NT2/D1 (cell line): Measurements from ENCODE around the gene RSRC1.
"Not testable (repeated sequence)": the region's sequence is repeated elsewhere in the genome, so short reads cannot be mapped to it uniquely, and the experiment has no call there.

Source experiments
- DNase-seq: peaks from one replicate; pipeline ENCODE4 v3.0.0-alpha.2; 2011; ENCODE audit warnings: low read depth, low spot score
- H3K27me3 ChIP-seq: 2 replicates; pipeline ENCODE4 v1.6.0; 2011; ENCODE audit warnings: mild to moderate bottlenecking; ENCODE audit not compliant: insufficient read length, insufficient read depth
- H3K36me3 ChIP-seq: 2 replicates; pipeline ENCODE4 v1.6.1; 2011; ENCODE audit warnings: mild to moderate bottlenecking, low read length, mixed read lengths; ENCODE audit not compliant: insufficient read depth, insufficient read length
- H3K4me1 ChIP-seq: 2 replicates; pipeline ENCODE4 v1.5.1; 2011; ENCODE audit not compliant: insufficient read depth, insufficient read length
- H3K4me3 ChIP-seq: 2 replicates; pipeline ENCODE4 v1.5.1; 2011; ENCODE audit warnings: low read depth; ENCODE audit not compliant: insufficient read length
- H3K9ac ChIP-seq: 2 replicates; pipeline ENCODE4 v1.6.0; 2011; ENCODE audit warnings: low read depth; ENCODE audit not compliant: insufficient read length
- H3K9me3 ChIP-seq: 2 replicates; pipeline ENCODE4 v1.5.1; 2011; ENCODE audit warnings: mild to moderate bottlenecking, low read length; ENCODE audit not compliant: insufficient read depth
- SUZ12 ChIP-seq: IDR thresholded peaks from 2 replicates; pipeline ENCODE4 v1.6.1; 2011; ENCODE audit not compliant: insufficient read length, insufficient read depth; ENCODE audit errors: extremely low read depth
- YY1 ChIP-seq: IDR thresholded peaks from 2 replicates; pipeline ENCODE4 v1.6.1; 2011; ENCODE audit not compliant: insufficient read length, insufficient read depth
- ZNF274 ChIP-seq: IDR thresholded peaks from 2 replicates; pipeline ENCODE4 v1.6.1; 2011; ENCODE audit warnings: mild to moderate bottlenecking, low read depth, low read length

RSRC1 gene, protein sequence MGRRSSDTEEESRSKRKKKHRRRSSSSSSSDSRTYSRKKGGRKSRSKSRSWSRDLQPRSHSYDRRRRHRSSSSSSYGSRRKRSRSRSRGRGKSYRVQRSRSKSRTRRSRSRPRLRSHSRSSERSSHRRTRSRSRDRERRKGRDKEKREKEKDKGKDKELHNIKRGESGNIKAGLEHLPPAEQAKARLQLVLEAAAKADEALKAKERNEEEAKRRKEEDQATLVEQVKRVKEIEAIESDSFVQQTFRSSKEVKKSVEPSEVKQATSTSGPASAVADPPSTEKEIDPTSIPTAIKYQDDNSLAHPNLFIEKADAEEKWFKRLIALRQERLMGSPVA

DNA sequence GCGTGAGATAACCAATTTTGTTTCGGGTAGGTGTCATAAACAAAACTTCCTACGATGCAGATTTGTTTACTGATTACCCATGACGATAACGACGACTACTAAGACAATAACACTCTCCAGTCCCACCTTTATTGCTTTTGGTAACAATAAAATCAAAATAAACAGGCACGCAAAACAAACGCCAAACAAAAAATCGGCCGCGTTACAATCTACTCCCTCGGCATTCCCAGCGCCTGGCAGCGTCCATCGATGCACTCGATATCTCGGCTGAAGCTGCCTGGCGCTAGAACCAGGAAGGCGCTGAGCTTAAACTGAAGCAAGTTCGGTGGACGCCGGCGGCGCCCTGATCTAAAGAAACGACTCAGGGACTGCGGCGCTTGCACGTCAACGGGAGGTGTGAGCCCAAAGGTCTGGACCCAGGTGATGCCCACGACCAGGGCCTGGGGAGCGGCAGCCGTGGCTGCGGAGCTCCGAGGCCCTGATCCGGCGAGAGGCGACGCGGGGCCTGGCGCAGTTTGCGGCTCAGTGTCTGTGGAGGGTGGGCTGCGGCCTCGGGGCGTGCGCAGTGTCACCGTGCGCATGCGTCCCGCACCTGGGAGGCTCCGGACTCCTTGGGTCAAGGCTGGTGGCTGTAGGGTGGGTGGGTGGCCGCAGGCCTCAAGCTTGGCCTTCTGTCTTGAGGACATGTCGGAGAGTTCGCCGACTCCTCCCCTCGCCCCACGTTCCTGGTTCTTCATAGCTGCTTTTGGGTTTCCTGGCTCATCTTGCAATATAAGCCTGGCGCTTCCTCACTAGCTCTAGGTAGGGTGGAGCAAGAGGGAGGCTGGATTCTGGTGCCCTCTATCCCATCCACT, at the start of gene RSRC1:
Gene RSRC1 (plus strand): TSS at position 286 of the 854 bp plus-strand sequence. CDS start 12,016 bp downstream, outside the sequence.
- H3K9ac ChIP-seq = peak within 1 kb of the TSS; percentile 95
- H3K9me3 ChIP-seq = no peaks in the 10 kb centered on the region; the same call in 1 of the 2 replicates
- H3K36me3 ChIP-seq = no peaks in the 10 kb centered on the region
- TF ChIP-seq ZNF274 (no peak), SUZ12 (no peak), YY1 (peak; percentile 25)
- DNase-seq = peak; percentile 81
- H3K4me1 ChIP-seq = peaks cover 2% of the 10 kb centered on the region
- H3K27me3 ChIP-seq = peaks cover 45% of the 10 kb centered on the region
- peak within 1 kb of the TSS; percentile 78 for H3K4me3 ChIP-seq

DNA sequence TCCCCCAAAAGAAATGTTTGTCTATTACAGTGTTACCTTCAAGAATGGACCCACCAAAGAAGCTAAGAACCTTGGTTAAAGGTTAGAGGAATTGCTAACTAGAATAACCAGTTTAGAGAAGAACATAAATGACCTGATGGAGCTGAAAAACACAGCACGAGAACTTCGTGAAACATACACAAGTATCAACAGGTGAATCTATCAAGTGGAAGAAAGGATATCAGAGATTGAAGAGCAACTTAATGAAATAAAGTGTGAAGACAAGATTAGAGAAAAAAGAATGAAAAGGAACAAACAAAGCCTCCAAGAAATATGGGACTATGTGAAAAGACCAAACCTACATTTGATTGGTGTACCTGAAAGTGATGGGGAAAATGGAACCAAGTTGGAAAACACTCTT, 44.3 kb upstream of the RSRC1 start:
- not testable (repeated sequence) for H3K4me1 ChIP-seq, H3K9me3 ChIP-seq

DNA sequence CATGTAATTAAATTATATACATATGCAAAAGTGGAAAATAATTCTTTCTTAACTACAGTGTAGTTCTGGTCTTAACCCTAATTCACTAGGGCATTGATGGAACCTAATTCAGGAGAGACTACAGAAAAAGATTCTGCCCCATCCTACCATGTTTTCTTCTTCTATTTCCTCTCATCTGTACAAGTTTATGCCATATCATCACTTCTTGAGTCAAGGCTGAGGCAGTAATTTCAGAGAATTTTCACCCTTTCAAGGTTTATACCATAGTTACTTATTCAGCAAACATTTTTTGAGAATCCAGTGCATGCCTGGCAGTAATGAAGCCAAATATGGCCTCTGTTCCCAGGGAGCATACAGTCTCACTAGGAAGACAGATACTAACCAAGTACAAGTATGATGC, 37.1 kb upstream of the RSRC1 start:
- no peaks in the 10 kb centered on the region for H3K36me3 ChIP-seq
- H3K4me1 ChIP-seq = no peaks in the 10 kb centered on the region
- no peaks in the 10 kb centered on the region for H3K9me3 ChIP-seq
- no peak overlapping the region for H3K4me3 ChIP-seq
- no peaks in the 10 kb centered on the region for H3K27me3 ChIP-seq
- no peak overlapping the region for H3K9ac ChIP-seq
- TF ChIP-seq YY1 (no peak), SUZ12 (no peak), ZNF274 (no peak)
- no peak for DNase-seq

More for the DNA sequence above, 44.3 kb upstream of the RSRC1 start:
- not testable (repeated sequence) for H3K36me3 ChIP-seq, H3K27me3 ChIP-seq, H3K4me3 ChIP-seq, H3K9ac ChIP-seq, DNase-seq

DNA sequence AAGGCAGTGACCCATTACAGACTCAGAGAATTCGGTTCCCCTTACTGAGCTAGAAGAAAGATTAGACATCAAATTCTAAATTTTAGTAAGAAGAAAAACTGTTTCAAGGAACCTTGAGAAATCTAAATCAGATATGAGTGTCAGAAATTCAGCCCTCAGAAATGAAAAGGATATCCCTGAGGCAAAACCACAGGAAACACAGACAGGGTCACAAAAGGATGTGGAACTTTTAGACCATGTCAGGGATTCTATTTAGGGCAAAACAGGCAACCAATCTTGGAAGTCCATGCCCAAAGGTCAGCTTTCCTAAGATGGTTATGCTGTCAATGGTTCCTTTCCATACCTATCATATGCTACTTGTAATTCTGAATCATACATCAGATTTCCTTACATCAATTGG, 35.3 kb upstream of the RSRC1 start:
- TF ChIP-seq ZNF274 (no peak), YY1 (no peak), SUZ12 (no peak)
- H3K27me3 ChIP-seq = no peaks in the 10 kb centered on the region
- no peaks in the 10 kb centered on the region for H3K9me3 ChIP-seq
- no peaks in the 10 kb centered on the region for H3K4me1 ChIP-seq
- DNase-seq = no peak
- H3K4me3 ChIP-seq = no peak overlapping the region
- no peaks in the 10 kb centered on the region for H3K36me3 ChIP-seq
- no peak overlapping the region for H3K9ac ChIP-seq

DNA sequence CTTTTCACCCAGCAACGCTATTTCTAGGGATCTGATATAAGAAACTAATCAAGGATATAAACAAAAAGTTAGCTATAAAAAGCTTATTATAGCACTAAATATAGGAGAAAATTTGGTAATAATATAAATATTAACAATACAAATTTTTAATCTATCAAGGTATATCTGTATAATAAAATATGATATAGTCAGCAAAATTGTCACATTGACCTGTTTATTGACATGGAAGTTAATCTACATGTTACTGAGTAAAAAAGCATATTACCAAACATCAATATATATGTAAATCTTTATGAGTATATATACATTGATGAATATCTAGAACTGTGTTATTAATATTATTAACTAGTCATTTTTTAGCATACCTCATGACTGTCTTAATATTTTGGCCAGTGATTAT, 30.3 kb upstream of the RSRC1 start:
- TF ChIP-seq SUZ12 (no peak), YY1 (no peak), ZNF274 (no peak)
- Histone ChIP-seq H3K4me3 (no peak overlapping the region), H3K36me3 (no peaks in the 10 kb centered on the region), H3K9me3 (no peaks in the 10 kb centered on the region), H3K27me3 (no peaks in the 10 kb centered on the region), H3K4me1 (no peaks in the 10 kb centered on the region), H3K9ac (no peak overlapping the region)
- DNase-seq = no peak

DNA sequence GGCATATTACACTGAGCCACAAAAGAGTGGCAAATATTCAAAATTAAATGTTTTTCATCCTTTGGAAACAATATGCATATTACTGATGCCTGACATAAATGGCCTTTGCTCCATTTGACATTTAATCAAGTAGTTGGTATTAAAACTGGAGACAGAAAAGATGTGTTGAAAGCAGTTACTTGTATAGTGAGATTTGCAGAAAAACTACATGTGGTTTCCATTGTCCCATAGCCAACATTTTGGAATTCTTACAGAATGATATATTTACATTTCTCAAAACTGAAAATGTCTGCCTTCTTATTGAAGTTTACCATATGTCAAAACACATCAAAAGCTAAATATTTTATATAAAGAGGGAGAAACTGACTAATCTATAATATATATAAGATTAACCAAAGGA, 25.2 kb upstream of the RSRC1 start:
- no peaks in the 10 kb centered on the region for H3K4me1 ChIP-seq

DNA sequence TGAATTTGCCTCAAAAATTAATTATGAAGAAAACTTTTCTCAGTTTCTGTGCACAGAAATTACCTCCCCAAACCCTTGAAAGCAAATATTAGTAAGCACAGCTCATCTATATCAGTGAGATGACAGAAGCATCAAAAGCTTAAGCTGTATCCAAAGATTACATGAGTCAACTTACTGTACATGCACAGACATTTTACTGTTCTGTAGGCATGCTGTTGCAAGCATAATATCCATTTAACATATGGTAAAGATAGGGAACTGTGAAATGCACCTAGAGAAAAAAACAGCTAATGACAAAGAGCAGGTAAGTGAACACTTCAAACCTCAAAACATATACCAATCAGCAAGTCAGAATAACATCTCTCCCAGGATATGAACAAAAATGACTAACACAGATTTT, 24.5 kb upstream of the RSRC1 start:
- no peak for TF ChIP-seq SUZ12
- no peak for DNase-seq
- no peaks in the 10 kb centered on the region for H3K4me1 ChIP-seq
- no peak overlapping the region for H3K9ac ChIP-seq
- H3K9me3 ChIP-seq = no peaks in the 10 kb centered on the region
- no peaks in the 10 kb centered on the region for H3K27me3 ChIP-seq
- H3K4me3 ChIP-seq = no peak overlapping the region
- no peaks in the 10 kb centered on the region for H3K36me3 ChIP-seq

More for the DNA sequence above, 25.2 kb upstream of the RSRC1 start:
- no peak overlapping the region for H3K9ac ChIP-seq
- no peaks in the 10 kb centered on the region for H3K9me3 ChIP-seq
- no peak overlapping the region for H3K4me3 ChIP-seq
- TF ChIP-seq ZNF274 = no peak
- no peak for TF ChIP-seq YY1
- TF ChIP-seq SUZ12 = no peak
- no peaks in the 10 kb centered on the region for H3K27me3 ChIP-seq
- H3K36me3 ChIP-seq = no peaks in the 10 kb centered on the region
- DNase-seq = no peak
